Measurements from ENCODE around the gene EOLA2. TPM values are rescaled to one million over a fixed set of nuclear protein-coding genes. Genes with fewer than 3 reads are reported as not detected.

Gene EOLA2
- total RNA-seq, 1 experiment from 2014 or later, result 37.4 TPM

Other genes starting within 250 kb of the EOLA2 start
- gene MAGEA11, start 226.4 kb downstream of the EOLA2 start, total RNA-seq (2014; rRNA removed; shearing (Covaris generic)), result 0.10 TPM in 1 of 2 replicates, not detected in the other
- gene HSFX1, start 164.4 kb downstream of the EOLA2 start, total RNA-seq (2014; rRNA removed; shearing (Covaris generic)), result 0.20 TPM in 1 of 2 replicates, not detected in the other
- not detected in 2 replicates for gene MAGEA9, start 156.6 kb downstream of the EOLA2 start, total RNA-seq (2014; rRNA removed; shearing (Covaris generic))
- not detected in 2 replicates for gene MAGEA8, start 57.3 kb downstream of the EOLA2 start, total RNA-seq (2014; rRNA removed; shearing (Covaris generic))
- not detected in 2 replicates for gene HSFX4, start 8.9 kb downstream of the EOLA2 start, total RNA-seq (2014; rRNA removed; shearing (Covaris generic))